GM18867 (cell line): Measurements from ENCODE around the gene LIMCH1.

Experiments
- ATAC-seq: cut with Tn5 transposase; IDR thresholded peaks from one replicate; pipeline ENCODE4 v1.9.1; 2021; ENCODE audit warnings: mild to moderate bottlenecking, moderate library complexity; ENCODE audit not compliant: unreplicated experiment

The LIMCH1 gene

GRCh38 chr4:41749631-41750039 is 211.7 kb downstream of the LIMCH1 start:
- no peak for ATAC-seq
